Body of pancreas (tissue), 4 donors: ENCODE results near the gene AQP1. TPM values are rescaled to one million over a fixed set of nuclear protein-coding genes. Genes with fewer than 3 reads are reported as not detected.

Experiments
- ATAC-seq: fragments of 150-250 bp; one replicate; pipeline ENCODE4 v1.9.1; 2016
- DNase-seq, 4 donors: peaks; one replicate each; pipeline ENCODE4 v3.0.0-alpha.2; 2019
- H3K27ac ChIP-seq, 4 donors: fragments of 200-600 bp; sonication (generic); 1 replicate in 3 of 4; 2 replicates in 1 of 4; pipeline versions ENCODE4 v1.5.1 to v1.6.1; 2016 to 2019; ENCODE audit warnings: mild to moderate bottlenecking in 1 of 4, mixed read lengths in 1 of 4, moderate library complexity in 1 of 4
- H3K27me3 ChIP-seq, 2 donors: fragments of 200-600 bp; sonication (generic); one replicate each; pipeline ENCODE4 v1.6.0; 2016; ENCODE audit warnings: mild to moderate bottlenecking in 1 of 2
- H3K36me3 ChIP-seq, 2 donors: fragments of 200-600 bp; sonication (generic); replicated peaks in 1 of 2; 2 replicates each; pipeline ENCODE4 v1.5.1; 2016; ENCODE audit warnings: low read depth in 2 of 2; ENCODE audit not compliant: insufficient read depth in 1 of 2
- H3K4me1 ChIP-seq: fragments of 200-600 bp; sonication (generic); one replicate; pipeline ENCODE4 v1.6.0; 2016
- H3K4me3 ChIP-seq, 2 donors: fragments of 200-600 bp; sonication (generic); 1 replicate in 1 of 2; 2 replicates in 1 of 2; pipeline ENCODE4 v1.5.1; 2016 to 2019
- H3K9me3 ChIP-seq, 3 donors: fragments of 200-600 bp; sonication (generic); 1 replicate in 2 of 3; 2 replicates in 1 of 3; pipeline ENCODE4 v1.5.1; 2016
- CTCF ChIP-seq, 7 experiments: fragments of 450-650 bp in 4 of 7; fragments of 200-600 bp in 3 of 7; sonication (generic) in 3 of 7; IDR thresholded peaks; one replicate each; pipeline ENCODE4 v1.5.1; 2016 to 2019; ENCODE audit warnings: antibody characterized with exemption in 7 of 7
- POLR2A ChIP-seq, 3 donors: fragments of 450-650 bp; IDR thresholded peaks; one replicate each; pipeline ENCODE4 v1.6.1; 2016; ENCODE audit warnings: antibody characterized with exemption in 3 of 3, mild to moderate bottlenecking in 2 of 3
- WGBS, 2 donors: methylation state at CpG; one replicate each; pipeline ENCODE4 v1.1.5; 2017; 5-methylcytosine and 5-hydroxymethylcytosine counted together
- intact Hi-C: fragments of 100-400 bp; cut with DNase I; formaldehyde crosslinking; loops from one replicate; pipeline ENCODE4 v1.15.1; 2023
- total RNA-seq, 2 donors: library from RNA; depleted of rRNA; stranded (reverse); fragments of >200 nt; gene quantifications; one replicate each; pipeline ENCODE4 v1.1.0, GENCODE V29; 2016

The AQP1 gene
- total RNA-seq, 2 donors from 2014 or later = 197 to 204 TPM

- intact Hi-C loops = no loop called here
- TF ChIP-seq CTCF (IDR thresholded peaks at IDR 0.05) = no peak
- TF ChIP-seq POLR2A (IDR thresholded peaks at IDR 0.05) = no peak
- Histone ChIP-seq H3K4me1 (peaks cover 14% of the 10 kb centered on the region), H3K27me3 (no peaks in the 10 kb centered on the region), H3K4me3 (no peak overlapping the region), H3K27ac (no peak overlapping the region), H3K9me3 (no peaks in the 10 kb centered on the region), H3K36me3 (no peaks in the 10 kb centered on the region)
- DNase-seq = no peak
- ATAC-seq = no peak
- 67 to 73% methylated on average over 6 to 9 of the region's 10 CpGs for WGBS, 2 donors
Observed at GRCh38 chr7:30870821-30871518, 40.7 kb upstream of the AQP1 start.

GRCh38 chr7:30871655-30872054 is 40.0 kb upstream of the AQP1 start:
- 97 to 99% methylated on average over 5 of the region's 5 CpGs for WGBS, 2 donors
- no peaks in the 10 kb centered on the region for H3K27me3 ChIP-seq
- TF ChIP-seq POLR2A (IDR thresholded peaks at IDR 0.05) (no peak), CTCF (IDR thresholded peaks at IDR 0.05) (no peak)
- H3K9me3 ChIP-seq = no peaks in the 10 kb centered on the region
- peaks cover 14% of the 10 kb centered on the region for H3K4me1 ChIP-seq
- no peak for DNase-seq
- no peaks in the 10 kb centered on the region for H3K36me3 ChIP-seq
- no peak for ATAC-seq
- intact Hi-C loops = no loop called here
- no peak overlapping the region for H3K27ac ChIP-seq
- no peak overlapping the region for H3K4me3 ChIP-seq

- DNase-seq (no peak), ATAC-seq (no peak)
- H3K27ac ChIP-seq = no peak overlapping the region
- H3K27me3 ChIP-seq = no peaks in the 10 kb centered on the region
- H3K9me3 ChIP-seq = no peaks in the 10 kb centered on the region
- WGBS, 2 donors = 92 to 93% methylated on average over 2 of the region's 2 CpGs
- H3K4me3 ChIP-seq = no peak overlapping the region
- peaks cover 10% of the 10 kb centered on the region for H3K4me1 ChIP-seq
- TF ChIP-seq CTCF (IDR thresholded peaks at IDR 0.05) = no peak
- TF ChIP-seq POLR2A (IDR thresholded peaks at IDR 0.05) = no peak
- no peaks in the 10 kb centered on the region for H3K36me3 ChIP-seq
- intact Hi-C loops = no loop called here
Observed at GRCh38 chr7:30873207-30873606, 38.4 kb upstream of the AQP1 start.

GRCh38 chr7:30873656-30874055 is 38.0 kb upstream of the AQP1 start:
- no peaks in the 10 kb centered on the region for H3K27me3 ChIP-seq
- intact Hi-C loops = no loop called here
- peaks cover 13% of the 10 kb centered on the region for H3K4me1 ChIP-seq
- WGBS, 2 donors = 87 to 95% methylated on average over 6 of the region's 6 CpGs
- no peak overlapping the region for H3K4me3 ChIP-seq
- no peak for ATAC-seq
- H3K9me3 ChIP-seq = no peaks in the 10 kb centered on the region
- no peaks in the 10 kb centered on the region for H3K36me3 ChIP-seq
- TF ChIP-seq CTCF (IDR thresholded peaks at IDR 0.05) = no peak
- DNase-seq = no peak
- H3K27ac ChIP-seq = no peak overlapping the region

- Histone ChIP-seq H3K4me1 (peaks cover 24% of the 10 kb centered on the region), H3K27ac (no peak overlapping the region), H3K9me3 (no peaks in the 10 kb centered on the region), H3K4me3 (no peak overlapping the region), H3K27me3 (no peaks in the 10 kb centered on the region), H3K36me3 (no peaks in the 10 kb centered on the region)
- no peak for TF ChIP-seq CTCF (IDR thresholded peaks at IDR 0.05)
- TF ChIP-seq POLR2A (IDR thresholded peaks at IDR 0.05) = no peak
- ATAC-seq (no peak), DNase-seq (no peak)
- WGBS, 2 donors = 89 to 93% methylated on average over 5 of the region's 5 CpGs
- intact Hi-C loops = no loop called here
Observed at GRCh38 chr7:30874656-30875302, 36.9 kb upstream of the AQP1 start.
